Activated CD4-positive, alpha-beta memory T cell treated with anti-CD3 and anti-CD28 coated beads for 36 hours (primary cell): Measurements from ENCODE around the gene PLXNA2. TPM values are rescaled to one million over a fixed set of nuclear protein-coding genes. Genes with fewer than 3 reads are reported as not detected.

Experiments
- CTCF ChIA-PET: fragments of 350-600 bp; sonication (Branson Sonifier 250); formaldehyde crosslinking; loops from one replicate; lab custom pipeline; 2021; ENCODE audit warnings: antibody characterized with exemption, inconsistent platforms; lab: Charles Lee
- POLR2A ChIA-PET: fragments of 350-600 bp; sonication (Branson Sonifier 250); formaldehyde crosslinking; loops from one replicate; lab custom pipeline; 2021; ENCODE audit warnings: antibody characterized with exemption; lab: Charles Lee
- DNase-seq: peaks from one replicate; pipeline ENCODE4 v3.0.0-alpha.2; 2020
- H3K27ac Mint-ChIP-seq: one replicate; pipeline ENCODE4 v1.8.0; 2021; ENCODE audit warnings: mixed read lengths
- H3K27me3 Mint-ChIP-seq: one replicate; pipeline ENCODE4 v1.8.0; 2021; ENCODE audit warnings: mixed read lengths
- H3K36me3 Mint-ChIP-seq: one replicate; pipeline ENCODE4 v1.8.0; 2021; ENCODE audit warnings: mixed read lengths
- H3K4me1 Mint-ChIP-seq: one replicate; pipeline ENCODE4 v1.8.0; 2021; ENCODE audit warnings: low read depth, mixed read lengths
- H3K4me3 Mint-ChIP-seq: one replicate; pipeline ENCODE4 v1.8.0; 2021; ENCODE audit warnings: mild to moderate bottlenecking, mixed read lengths
- H3K9me3 Mint-ChIP-seq: one replicate; pipeline ENCODE4 v1.8.0; 2021; ENCODE audit warnings: mixed read lengths
- intact Hi-C: fragments of 100-400 bp; cut with micrococcal nuclease; formaldehyde crosslinking; loops from one replicate; pipeline ENCODE4 v1.15.1; 2023
- total RNA-seq, 2 experiments: library from RNA; stranded (reverse); gene quantifications; one replicate each; pipeline ENCODE4 v1.2.3, GENCODE V29; 2021

Gene PLXNA2
- total RNA-seq, 2 experiments from 2014 or later, result 0.29 to 0.34 TPM

- H3K27ac Mint-ChIP-seq, result no peak overlapping the region
- H3K4me1 Mint-ChIP-seq, result peaks cover 1% of the 10 kb centered on the region
- no peak overlapping the region for H3K4me3 Mint-ChIP-seq
- H3K9me3 Mint-ChIP-seq, result no peaks in the 10 kb centered on the region
- ChIA-PET POLR2A (no interaction called here), CTCF (interaction anchor here (1.5 kb wide), 2 partner anchors 12 to 58 kb away, joined by 3 to 4 read pairs; no protein-coding TSS in a partner anchor)
- intact Hi-C loops, result no loop called here
- no peaks in the 10 kb centered on the region for H3K27me3 Mint-ChIP-seq
- no peaks in the 10 kb centered on the region for H3K36me3 Mint-ChIP-seq
- DNase-seq, result no peak
These were observed 163.5 kb downstream of the PLXNA2 start for GRCh38 chr1:208080396-208081286.

- Mint-ChIP-seq H3K4me3 (no peak overlapping the region), H3K36me3 (no peaks in the 10 kb centered on the region), H3K4me1 (no peaks in the 10 kb centered on the region), H3K27ac (no peak overlapping the region), H3K9me3 (no peaks in the 10 kb centered on the region), H3K27me3 (peaks cover 1% of the 10 kb centered on the region)
- intact Hi-C loops, result no loop called here
- POLR2A ChIA-PET, result no interaction called here
- no peak for DNase-seq
- CTCF ChIA-PET, result no interaction called here
These were observed 165.0 kb downstream of the PLXNA2 start for GRCh38 chr1:208079161-208079560.

GRCh38 chr1:208078752-208079151 is 165.4 kb downstream of the PLXNA2 start:
- H3K4me1 Mint-ChIP-seq, result no peaks in the 10 kb centered on the region
- H3K36me3 Mint-ChIP-seq, result no peaks in the 10 kb centered on the region
- no peak for DNase-seq
- ChIA-PET CTCF (no interaction called here), POLR2A (no interaction called here)
- H3K27ac Mint-ChIP-seq, result no peak overlapping the region
- H3K9me3 Mint-ChIP-seq, result no peaks in the 10 kb centered on the region
- intact Hi-C loops, result no loop called here
- peaks cover 1% of the 10 kb centered on the region for H3K27me3 Mint-ChIP-seq
- no peak overlapping the region for H3K4me3 Mint-ChIP-seq

- ChIA-PET POLR2A (no interaction called here), CTCF (no interaction called here)
- H3K36me3 Mint-ChIP-seq, result no peaks in the 10 kb centered on the region
- H3K4me3 Mint-ChIP-seq, result no peak overlapping the region
- H3K4me1 Mint-ChIP-seq, result no peaks in the 10 kb centered on the region
- no peak overlapping the region for H3K27ac Mint-ChIP-seq
- no peaks in the 10 kb centered on the region for H3K9me3 Mint-ChIP-seq
- no peak for DNase-seq
- intact Hi-C loops, result no loop called here
- H3K27me3 Mint-ChIP-seq, result peaks cover 1% of the 10 kb centered on the region
These were observed 166.7 kb downstream of the PLXNA2 start for GRCh38 chr1:208077232-208078075.

- H3K4me1 Mint-ChIP-seq, result no peaks in the 10 kb centered on the region
- no peaks in the 10 kb centered on the region for H3K36me3 Mint-ChIP-seq
- POLR2A ChIA-PET, result no interaction called here
- CTCF ChIA-PET, result no interaction called here
- intact Hi-C loops, result no loop called here
- no peaks in the 10 kb centered on the region for H3K9me3 Mint-ChIP-seq
- H3K4me3 Mint-ChIP-seq, result no peak overlapping the region
- DNase-seq, result no peak
- peaks cover 1% of the 10 kb centered on the region for H3K27me3 Mint-ChIP-seq
- no peak overlapping the region for H3K27ac Mint-ChIP-seq
These were observed 169.8 kb downstream of the PLXNA2 start for GRCh38 chr1:208074353-208074752.

GRCh38 chr1:208071435-208072031 is 172.7 kb downstream of the PLXNA2 start:
- H3K4me3 Mint-ChIP-seq, result no peak overlapping the region

GRCh38 chr1:208069908-208070307 is 174.3 kb downstream of the PLXNA2 start:
- H3K27ac Mint-ChIP-seq, result no peak overlapping the region
- H3K9me3 Mint-ChIP-seq, result no peaks in the 10 kb centered on the region
- H3K4me3 Mint-ChIP-seq, result no peak overlapping the region
- ChIA-PET POLR2A (no interaction called here), CTCF (interaction anchor here (1.3 to 1.7 kb wide), 2 partner anchors 12 to 23 kb away, joined by 5 read pairs; no protein-coding TSS in a partner anchor)
- H3K27me3 Mint-ChIP-seq, result no peaks in the 10 kb centered on the region
- no peaks in the 10 kb centered on the region for H3K4me1 Mint-ChIP-seq
- DNase-seq, result no peak
- H3K36me3 Mint-ChIP-seq, result no peaks in the 10 kb centered on the region
- intact Hi-C loops, result no loop called here

More at GRCh38 chr1:208071435-208072031, 172.7 kb downstream of the PLXNA2 start:
- H3K27me3 Mint-ChIP-seq, result peaks cover 1% of the 10 kb centered on the region
- no peak overlapping the region for H3K27ac Mint-ChIP-seq
- no peaks in the 10 kb centered on the region for H3K4me1 Mint-ChIP-seq
- no peaks in the 10 kb centered on the region for H3K9me3 Mint-ChIP-seq
- intact Hi-C loops, result no loop called here
- CTCF ChIA-PET, result interaction anchor here (0.5 to 1.7 kb wide), 4 partner anchors 8 to 22 kb away, joined by 3 to 5 read pairs (median 4); no protein-coding TSS in a partner anchor
- no peak for DNase-seq
- no peaks in the 10 kb centered on the region for H3K36me3 Mint-ChIP-seq
- POLR2A ChIA-PET, result no interaction called here

GRCh38 chr1:208069317-208069716 is 174.9 kb downstream of the PLXNA2 start:
- CTCF ChIA-PET, result no interaction called here
- H3K27me3 Mint-ChIP-seq, result no peaks in the 10 kb centered on the region
- intact Hi-C loops, result no loop called here

GRCh38 chr1:208068908-208069307 is 175.3 kb downstream of the PLXNA2 start:
- no peak overlapping the region for H3K27ac Mint-ChIP-seq
- H3K36me3 Mint-ChIP-seq, result no peaks in the 10 kb centered on the region
- no peaks in the 10 kb centered on the region for H3K27me3 Mint-ChIP-seq
- no peak overlapping the region for H3K4me3 Mint-ChIP-seq
- POLR2A ChIA-PET, result no interaction called here
- intact Hi-C loops, result no loop called here
- no peaks in the 10 kb centered on the region for H3K4me1 Mint-ChIP-seq
- no peaks in the 10 kb centered on the region for H3K9me3 Mint-ChIP-seq
- DNase-seq, result no peak
- CTCF ChIA-PET, result no interaction called here

More at GRCh38 chr1:208069317-208069716, 174.9 kb downstream of the PLXNA2 start:
- Mint-ChIP-seq H3K4me1 (no peaks in the 10 kb centered on the region), H3K4me3 (no peak overlapping the region), H3K27ac (no peak overlapping the region), H3K9me3 (no peaks in the 10 kb centered on the region), H3K36me3 (no peaks in the 10 kb centered on the region)
- POLR2A ChIA-PET, result no interaction called here
- no peak for DNase-seq

GRCh38 chr1:208068407-208068806 is 175.8 kb downstream of the PLXNA2 start:
- CTCF ChIA-PET, result no interaction called here
- no peak for DNase-seq
- no peaks in the 10 kb centered on the region for H3K27me3 Mint-ChIP-seq
- POLR2A ChIA-PET, result no interaction called here
- H3K4me1 Mint-ChIP-seq, result no peaks in the 10 kb centered on the region
- no peaks in the 10 kb centered on the region for H3K9me3 Mint-ChIP-seq
- intact Hi-C loops, result no loop called here
- H3K36me3 Mint-ChIP-seq, result no peaks in the 10 kb centered on the region
- no peak overlapping the region for H3K27ac Mint-ChIP-seq
- H3K4me3 Mint-ChIP-seq, result no peak overlapping the region

GRCh38 chr1:208066583-208066982 is 177.6 kb downstream of the PLXNA2 start:
- no peak overlapping the region for H3K27ac Mint-ChIP-seq
- CTCF ChIA-PET, result interaction anchor here (0.6 kb wide), 1 partner anchor 1401 kb away, joined by 4 read pairs; no protein-coding TSS in a partner anchor
- H3K4me1 Mint-ChIP-seq, result no peaks in the 10 kb centered on the region
- intact Hi-C loops, result no loop called here
- POLR2A ChIA-PET, result no interaction called here
- no peak overlapping the region for H3K4me3 Mint-ChIP-seq
- DNase-seq, result no peak
- H3K27me3 Mint-ChIP-seq, result no peaks in the 10 kb centered on the region
- H3K9me3 Mint-ChIP-seq, result no peaks in the 10 kb centered on the region
- H3K36me3 Mint-ChIP-seq, result no peaks in the 10 kb centered on the region

GRCh38 chr1:208065862-208066261 is 178.3 kb downstream of the PLXNA2 start:
- CTCF ChIA-PET, result no interaction called here
- H3K4me1 Mint-ChIP-seq, result no peaks in the 10 kb centered on the region
- H3K9me3 Mint-ChIP-seq, result no peaks in the 10 kb centered on the region
- POLR2A ChIA-PET, result no interaction called here
- no peak for DNase-seq
- intact Hi-C loops, result no loop called here
- H3K27me3 Mint-ChIP-seq, result no peaks in the 10 kb centered on the region
- H3K4me3 Mint-ChIP-seq, result no peak overlapping the region
- no peaks in the 10 kb centered on the region for H3K36me3 Mint-ChIP-seq
- H3K27ac Mint-ChIP-seq, result no peak overlapping the region
